Measurements from ENCODE around the gene NOX5.
"Not testable (repeated sequence)": the region's sequence is repeated elsewhere in the genome, so short reads cannot be mapped to it uniquely, and the experiment has no call there.

The NOX5 gene

GRCh38 chr15:69058830-69059556 is 44.5 kb downstream of the NOX5 start:
- peak; percentile 79 for DNase-seq (ENCODE audit: low read depth)

GRCh38 chr15:69059557-69059943 is 45.1 kb downstream of the NOX5 start:
- DNase-seq (ENCODE audit: low read depth) = no peak

GRCh38 chr15:69060041-69060481 is 45.6 kb downstream of the NOX5 start:
- DNase-seq (ENCODE audit: low read depth) = no peak

- DNase-seq (ENCODE audit: low read depth) = no peak
These were observed 46.2 kb downstream of the NOX5 start for GRCh38 chr15:69060744-69061143.

- no peak for DNase-seq (ENCODE audit: low read depth)
These were observed 46.9 kb downstream of the NOX5 start for GRCh38 chr15:69061414-69061842.

GRCh38 chr15:69064649-69065048 is 50.2 kb downstream of the NOX5 start:
- no peak for DNase-seq (ENCODE audit: low read depth)

- no peak for DNase-seq (ENCODE audit: low read depth)
These were observed 51.8 kb downstream of the NOX5 start for GRCh38 chr15:69066007-69066995.

- no peak for DNase-seq (ENCODE audit: low read depth)
These were observed 52.8 kb downstream of the NOX5 start for GRCh38 chr15:69067296-69067695.

- DNase-seq (ENCODE audit: low read depth) = no peak
These were observed 53.7 kb downstream of the NOX5 start for GRCh38 chr15:69068157-69068556.

- DNase-seq (ENCODE audit: low read depth) = not testable (repeated sequence)
These were observed 54.8 kb downstream of the NOX5 start for GRCh38 chr15:69069290-69069689.

- no peak for DNase-seq (ENCODE audit: low read depth)
These were observed 55.5 kb downstream of the NOX5 start for GRCh38 chr15:69069996-69070395.

- DNase-seq (ENCODE audit: low read depth) = no peak
These were observed 55.9 kb downstream of the NOX5 start for GRCh38 chr15:69070396-69070795.

- no peak for DNase-seq (ENCODE audit: low read depth)
These were observed 56.8 kb downstream of the NOX5 start for GRCh38 chr15:69071260-69071659.

GRCh38 chr15:69072906-69073305 is 58.4 kb downstream of the NOX5 start:
- no peak for DNase-seq (ENCODE audit: low read depth)

GRCh38 chr15:69074001-69074842 is 59.7 kb downstream of the NOX5 start:
- peak; percentile 66 for DNase-seq (ENCODE audit: low read depth)

- DNase-seq (ENCODE audit: low read depth) = peak; percentile 32
These were observed 60.3 kb downstream of the NOX5 start for GRCh38 chr15:69074843-69075224.

- DNase-seq (ENCODE audit: low read depth) = peak; percentile 34
These were observed 60.9 kb downstream of the NOX5 start for GRCh38 chr15:69075440-69075839.

- no peak for DNase-seq (ENCODE audit: low read depth)
These were observed 62.3 kb downstream of the NOX5 start for GRCh38 chr15:69076756-69077155.

GRCh38 chr15:69078638-69079037 is 64.1 kb downstream of the NOX5 start:
- no peak for DNase-seq (ENCODE audit: low read depth)

GRCh38 chr15:69080295-69081248 is 66.1 kb downstream of the NOX5 start:
- DNase-seq (ENCODE audit: low read depth) = peak; percentile 41

All from amniotic epithelial cell (primary cell).